ENCODE measurements around the gene LIF.

DNA sequence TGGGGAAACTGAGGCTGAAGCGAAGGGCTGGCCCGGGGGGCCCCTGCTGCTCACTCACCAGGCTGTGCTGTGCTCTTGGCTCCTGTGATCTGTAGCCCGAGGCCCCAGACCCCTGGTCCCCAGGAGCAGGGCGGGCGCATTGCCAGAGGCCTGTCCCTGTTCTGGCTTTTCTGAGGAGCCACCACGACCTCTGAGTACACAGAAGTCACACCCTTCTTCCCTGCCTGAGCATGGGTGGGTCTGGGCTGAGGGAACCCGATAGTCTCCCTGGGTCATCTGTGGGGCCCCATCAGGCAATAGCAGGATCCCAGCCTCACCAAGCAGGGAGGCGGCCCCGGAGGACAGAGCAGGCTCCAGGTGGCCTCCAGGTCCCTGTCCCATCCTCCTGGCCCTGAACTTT lies 37.6 kb upstream of the LIF start:
- TF ChIP-seq, protein P1, sequence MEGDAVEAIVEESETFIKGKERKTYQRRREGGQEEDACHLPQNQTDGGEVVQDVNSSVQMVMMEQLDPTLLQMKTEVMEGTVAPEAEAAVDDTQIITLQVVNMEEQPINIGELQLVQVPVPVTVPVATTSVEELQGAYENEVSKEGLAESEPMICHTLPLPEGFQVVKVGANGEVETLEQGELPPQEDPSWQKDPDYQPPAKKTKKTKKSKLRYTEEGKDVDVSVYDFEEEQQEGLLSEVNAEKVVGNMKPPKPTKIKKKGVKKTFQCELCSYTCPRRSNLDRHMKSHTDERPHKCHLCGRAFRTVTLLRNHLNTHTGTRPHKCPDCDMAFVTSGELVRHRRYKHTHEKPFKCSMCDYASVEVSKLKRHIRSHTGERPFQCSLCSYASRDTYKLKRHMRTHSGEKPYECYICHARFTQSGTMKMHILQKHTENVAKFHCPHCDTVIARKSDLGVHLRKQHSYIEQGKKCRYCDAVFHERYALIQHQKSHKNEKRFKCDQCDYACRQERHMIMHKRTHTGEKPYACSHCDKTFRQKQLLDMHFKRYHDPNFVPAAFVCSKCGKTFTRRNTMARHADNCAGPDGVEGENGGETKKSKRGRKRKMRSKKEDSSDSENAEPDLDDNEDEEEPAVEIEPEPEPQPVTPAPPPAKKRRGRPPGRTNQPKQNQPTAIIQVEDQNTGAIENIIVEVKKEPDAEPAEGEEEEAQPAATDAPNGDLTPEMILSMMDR (conservative IDR thresholded peaks at IDR 0.05 in 1 of 2, IDR thresholded peaks at IDR 0.05 in 1 of 2; ENCODE audit: extremely low read depth in 1 of 2, insufficient read depth in 1 of 2, low read depth in 1 of 2, low read length in 2 of 2) = no peak
- no peak for TF ChIP-seq EZH2 (IDR thresholded peaks at IDR 0.05; ENCODE audit: borderline replicate concordance, low read length)

Data from mammary epithelial cell (primary cell).